ENCODE results near the gene WDR37. TPM values are rescaled to one million over a fixed set of nuclear protein-coding genes. Genes with fewer than 3 reads are reported as not detected.

The WDR37 gene
- total RNA-seq, 1 experiment from 2014 or later = 14.2 TPM

DNA sequence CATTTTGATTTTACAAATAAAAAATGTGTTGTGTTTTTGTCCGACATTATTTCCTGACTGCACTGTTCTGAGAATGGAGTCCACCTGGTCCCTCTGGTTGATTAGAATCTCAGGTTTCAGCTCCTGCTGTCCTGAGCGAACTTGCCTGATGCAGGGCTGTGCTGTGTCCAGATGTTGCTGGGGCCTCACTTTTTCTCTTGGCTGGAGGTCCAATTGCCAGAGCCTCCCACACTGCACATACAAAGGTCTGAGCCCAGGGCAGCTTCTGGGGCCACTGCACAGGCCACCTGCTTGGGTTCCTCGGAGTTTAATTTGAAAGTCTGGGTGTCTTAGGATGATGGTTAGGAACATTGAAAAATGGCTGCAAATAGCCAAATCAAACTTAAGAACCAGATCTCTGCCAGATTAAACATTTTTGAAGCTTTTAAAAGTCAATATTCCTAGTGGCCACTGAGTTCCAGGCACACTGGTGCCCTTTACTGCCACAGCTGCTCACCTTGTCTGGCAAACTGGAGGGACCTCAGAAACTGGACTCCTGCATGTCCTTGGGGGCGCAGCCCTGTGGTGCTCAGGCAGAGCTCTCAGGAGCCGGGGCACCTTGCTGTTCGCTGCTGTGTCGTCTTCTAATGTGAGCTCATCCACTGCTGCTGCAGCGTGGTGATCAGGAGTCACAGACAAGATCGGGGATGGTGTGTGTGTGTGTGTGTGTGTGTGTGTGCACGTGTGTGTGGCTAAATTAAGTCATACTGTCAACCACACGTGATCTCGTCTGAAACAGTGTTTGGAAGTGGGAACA, 75.0 kb downstream of the WDR37 start:
- ChIA-PET POLR2A (interaction anchor here (1.0 kb wide), 1 partner anchor 9 kb away, joined by 5 read pairs; no protein-coding TSS in a partner anchor), CTCF (interaction anchor here (0.6 kb wide), 1 partner anchor 16 kb away, joined by 3 read pairs; no protein-coding TSS in a partner anchor)
- no peak overlapping the region for H3K27ac Mint-ChIP-seq (ENCODE audit: low read depth, unreplicated experiment)
- H3K9me3 Mint-ChIP-seq (ENCODE audit: unreplicated experiment) = no peaks in the 10 kb centered on the region
- no peaks in the 10 kb centered on the region for H3K27me3 Mint-ChIP-seq (ENCODE audit: insufficient read depth, unreplicated experiment)
- H3K4me3 Mint-ChIP-seq (ENCODE audit: unreplicated experiment) = no peak overlapping the region
- TF ChIP-seq, protein P1, sequence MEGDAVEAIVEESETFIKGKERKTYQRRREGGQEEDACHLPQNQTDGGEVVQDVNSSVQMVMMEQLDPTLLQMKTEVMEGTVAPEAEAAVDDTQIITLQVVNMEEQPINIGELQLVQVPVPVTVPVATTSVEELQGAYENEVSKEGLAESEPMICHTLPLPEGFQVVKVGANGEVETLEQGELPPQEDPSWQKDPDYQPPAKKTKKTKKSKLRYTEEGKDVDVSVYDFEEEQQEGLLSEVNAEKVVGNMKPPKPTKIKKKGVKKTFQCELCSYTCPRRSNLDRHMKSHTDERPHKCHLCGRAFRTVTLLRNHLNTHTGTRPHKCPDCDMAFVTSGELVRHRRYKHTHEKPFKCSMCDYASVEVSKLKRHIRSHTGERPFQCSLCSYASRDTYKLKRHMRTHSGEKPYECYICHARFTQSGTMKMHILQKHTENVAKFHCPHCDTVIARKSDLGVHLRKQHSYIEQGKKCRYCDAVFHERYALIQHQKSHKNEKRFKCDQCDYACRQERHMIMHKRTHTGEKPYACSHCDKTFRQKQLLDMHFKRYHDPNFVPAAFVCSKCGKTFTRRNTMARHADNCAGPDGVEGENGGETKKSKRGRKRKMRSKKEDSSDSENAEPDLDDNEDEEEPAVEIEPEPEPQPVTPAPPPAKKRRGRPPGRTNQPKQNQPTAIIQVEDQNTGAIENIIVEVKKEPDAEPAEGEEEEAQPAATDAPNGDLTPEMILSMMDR (IDR thresholded peaks at IDR 0.05; ENCODE audit: unreplicated experiment) = no peak
- BruUV-seq (replicated peaks) = no TSS peak
- no peak for DNase-seq (ENCODE audit: unreplicated experiment)
- intact Hi-C loops (cut with micrococcal nuclease) = no loop called here
- H3K4me1 Mint-ChIP-seq (ENCODE audit: insufficient read depth, unreplicated experiment) = no peaks in the 10 kb centered on the region
- H3K36me3 Mint-ChIP-seq (ENCODE audit: insufficient read depth, unreplicated experiment) = peaks cover 50% of the 10 kb centered on the region

DNA sequence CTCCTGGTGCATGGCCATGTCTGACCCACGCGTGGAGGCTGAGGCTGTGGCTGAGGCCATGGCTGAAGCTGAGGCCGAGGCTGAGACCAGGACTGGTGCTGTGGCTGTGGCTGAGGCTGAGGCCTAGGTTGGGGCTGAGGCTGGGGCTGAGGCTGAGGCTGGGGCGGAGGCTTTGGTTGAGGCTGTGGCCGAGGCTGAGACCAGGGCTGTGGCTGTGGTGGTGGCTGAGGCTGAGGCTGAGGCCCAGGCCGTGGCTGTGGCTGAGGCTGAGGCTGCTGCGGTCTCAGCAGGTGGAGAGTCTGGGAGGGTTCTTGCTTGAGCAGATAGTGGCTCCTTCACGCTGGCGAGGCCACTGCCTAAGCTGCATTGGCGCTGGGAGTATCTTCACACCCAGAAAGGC, 76.4 kb downstream of the WDR37 start:
- Mint-ChIP-seq H3K9me3 (ENCODE audit: unreplicated experiment) (no peaks in the 10 kb centered on the region), H3K27ac (ENCODE audit: low read depth, unreplicated experiment) (no peak overlapping the region), H3K4me3 (ENCODE audit: unreplicated experiment) (no peak overlapping the region), H3K4me1 (ENCODE audit: insufficient read depth, unreplicated experiment) (no peaks in the 10 kb centered on the region), H3K27me3 (ENCODE audit: insufficient read depth, unreplicated experiment) (no peaks in the 10 kb centered on the region), H3K36me3 (ENCODE audit: insufficient read depth, unreplicated experiment) (peaks cover 36% of the 10 kb centered on the region)
- TF ChIP-seq, protein P1 (IDR thresholded peaks at IDR 0.05; ENCODE audit: unreplicated experiment) = no peak
- BruUV-seq (replicated peaks) = no TSS peak
- ChIA-PET POLR2A (interaction anchor here (0.5 to 1.0 kb wide), 2 partner anchors 7 to 13 kb away, joined by 5 to 6 read pairs; no protein-coding TSS in a partner anchor), CTCF (no interaction called here)
- intact Hi-C loops (cut with micrococcal nuclease) = no loop called here
- no peak for DNase-seq (ENCODE audit: unreplicated experiment)

DNA sequence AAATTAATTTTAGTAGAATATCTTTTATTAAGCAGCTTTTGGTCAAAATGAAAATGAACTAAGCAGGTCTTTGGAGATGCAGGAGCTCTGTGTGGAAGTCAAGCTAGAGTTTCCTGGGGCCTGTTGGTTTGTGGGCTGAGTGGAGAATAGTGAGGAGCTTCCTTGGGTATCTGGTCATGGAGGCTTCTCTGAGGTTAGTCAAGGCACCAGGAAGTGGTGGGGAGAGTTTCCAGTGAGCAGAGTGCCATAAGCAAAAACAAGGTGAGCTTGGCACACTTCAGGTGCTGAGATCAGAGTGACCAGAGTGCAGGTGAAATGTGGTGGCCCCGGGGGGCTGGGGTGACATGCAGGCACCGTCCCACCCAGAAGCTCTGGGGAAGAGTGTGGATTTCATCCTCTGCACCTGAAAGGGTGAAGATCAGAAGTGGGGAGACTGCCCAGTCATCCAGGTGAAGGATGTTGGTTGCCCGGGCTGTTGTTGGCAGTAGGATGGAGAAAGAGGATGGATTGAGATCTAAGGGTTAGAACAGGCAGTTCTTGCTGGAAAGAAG, 77.4 kb downstream of the WDR37 start:
- ChIA-PET CTCF (no interaction called here), POLR2A (no interaction called here)
- DNase-seq (ENCODE audit: unreplicated experiment) = no peak

DNA sequence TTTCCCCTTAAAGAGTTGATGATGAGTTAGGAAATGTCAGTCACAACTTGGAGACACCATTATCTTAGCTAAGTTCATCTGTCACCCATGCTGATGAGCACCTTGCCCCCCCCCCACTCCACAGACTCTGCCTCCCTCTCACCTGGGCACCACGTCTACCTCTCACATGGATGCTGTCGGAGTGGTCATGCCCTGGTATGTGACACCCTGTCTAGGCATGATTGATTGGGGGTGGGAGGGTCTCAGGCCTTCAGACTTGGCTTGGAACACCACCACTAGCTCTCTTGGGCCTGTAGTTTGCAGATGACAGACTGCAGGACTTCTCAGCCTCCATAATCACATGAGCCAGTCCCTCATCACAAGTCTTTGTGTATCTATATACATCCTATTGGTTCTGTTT, 78.0 kb downstream of the WDR37 start:
- H3K36me3 Mint-ChIP-seq (ENCODE audit: insufficient read depth, unreplicated experiment) = peaks cover 31% of the 10 kb centered on the region
- no peak overlapping the region for H3K27ac Mint-ChIP-seq (ENCODE audit: low read depth, unreplicated experiment)
- POLR2A ChIA-PET = no interaction called here
- intact Hi-C loops (cut with micrococcal nuclease) = no loop called here
- TF ChIP-seq, protein P1 (IDR thresholded peaks at IDR 0.05; ENCODE audit: unreplicated experiment) = no peak
- no peaks in the 10 kb centered on the region for H3K4me1 Mint-ChIP-seq (ENCODE audit: insufficient read depth, unreplicated experiment)
- H3K4me3 Mint-ChIP-seq (ENCODE audit: unreplicated experiment) = no peak overlapping the region
- BruUV-seq (replicated peaks) = no TSS peak
- peaks cover 11% of the 10 kb centered on the region for H3K27me3 Mint-ChIP-seq (ENCODE audit: insufficient read depth, unreplicated experiment)
- CTCF ChIA-PET = no interaction called here
- peaks cover 10% of the 10 kb centered on the region for H3K9me3 Mint-ChIP-seq (ENCODE audit: unreplicated experiment)
- DNase-seq (ENCODE audit: unreplicated experiment) = no peak

More for the DNA sequence above, 77.4 kb downstream of the WDR37 start:
- intact Hi-C loops (cut with micrococcal nuclease) = no loop called here
- TF ChIP-seq, protein P1 (IDR thresholded peaks at IDR 0.05; ENCODE audit: unreplicated experiment) = no peak
- Mint-ChIP-seq H3K4me1 (ENCODE audit: insufficient read depth, unreplicated experiment) (no peaks in the 10 kb centered on the region), H3K27me3 (ENCODE audit: insufficient read depth, unreplicated experiment) (peaks cover 5% of the 10 kb centered on the region), H3K9me3 (ENCODE audit: unreplicated experiment) (peaks cover 5% of the 10 kb centered on the region), H3K36me3 (ENCODE audit: insufficient read depth, unreplicated experiment) (peaks cover 34% of the 10 kb centered on the region), H3K27ac (ENCODE audit: low read depth, unreplicated experiment) (no peak overlapping the region), H3K4me3 (ENCODE audit: unreplicated experiment) (no peak overlapping the region)
- BruUV-seq (replicated peaks) = TSS peak; percentile 12

Measured in MCF 10A (cell line).